Measurements from ENCODE around the gene FAM170A.

FAM170A gene, protein sequence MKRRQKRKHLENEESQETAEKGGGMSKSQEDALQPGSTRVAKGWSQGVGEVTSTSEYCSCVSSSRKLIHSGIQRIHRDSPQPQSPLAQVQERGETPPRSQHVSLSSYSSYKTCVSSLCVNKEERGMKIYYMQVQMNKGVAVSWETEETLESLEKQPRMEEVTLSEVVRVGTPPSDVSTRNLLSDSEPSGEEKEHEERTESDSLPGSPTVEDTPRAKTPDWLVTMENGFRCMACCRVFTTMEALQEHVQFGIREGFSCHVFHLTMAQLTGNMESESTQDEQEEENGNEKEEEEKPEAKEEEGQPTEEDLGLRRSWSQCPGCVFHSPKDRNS

GRCh38 chr5:119629339-119629738, at the start of gene FAM170A:
Gene FAM170A, plus strand, starts transcription at chr5:119629558. Its CDS starts 211 bp downstream, at chr5:119629769.
- Mint-ChIP-seq H3K4me1 (no peaks in the 10 kb centered on the region), H3K27ac (no peak within 1 kb of the TSS), H3K4me3 (no peak within 1 kb of the TSS), H3K9me3 (no peaks in the 10 kb centered on the region), H3K27me3 (peaks cover 9% of the 10 kb centered on the region), H3K36me3 (no peaks in the 10 kb centered on the region)

- Mint-ChIP-seq H3K27ac (no peak overlapping the region), H3K9me3 (no peaks in the 10 kb centered on the region), H3K36me3 (no peaks in the 10 kb centered on the region), H3K4me3 (no peak overlapping the region), H3K27me3 (peaks cover 2% of the 10 kb centered on the region), H3K4me1 (no peaks in the 10 kb centered on the region)
Measured at GRCh38 chr5:119582987-119583386, 46.4 kb upstream of the FAM170A start.

GRCh38 chr5:119583684-119584083, 45.7 kb upstream of the FAM170A start:
- Mint-ChIP-seq H3K27me3 (peaks cover 3% of the 10 kb centered on the region), H3K36me3 (no peaks in the 10 kb centered on the region), H3K27ac (no peak overlapping the region), H3K4me3 (no peak overlapping the region), H3K4me1 (no peaks in the 10 kb centered on the region), H3K9me3 (no peaks in the 10 kb centered on the region)

GRCh38 chr5:119596046-119596445, 33.3 kb upstream of the FAM170A start:
- H3K27ac Mint-ChIP-seq: no peak overlapping the region
- H3K4me1 Mint-ChIP-seq: no peaks in the 10 kb centered on the region
- peaks cover 14% of the 10 kb centered on the region for H3K9me3 Mint-ChIP-seq
- H3K4me3 Mint-ChIP-seq: no peak overlapping the region
- peaks cover 1% of the 10 kb centered on the region for H3K27me3 Mint-ChIP-seq
- H3K36me3 Mint-ChIP-seq: peaks cover 3% of the 10 kb centered on the region

DNA sequence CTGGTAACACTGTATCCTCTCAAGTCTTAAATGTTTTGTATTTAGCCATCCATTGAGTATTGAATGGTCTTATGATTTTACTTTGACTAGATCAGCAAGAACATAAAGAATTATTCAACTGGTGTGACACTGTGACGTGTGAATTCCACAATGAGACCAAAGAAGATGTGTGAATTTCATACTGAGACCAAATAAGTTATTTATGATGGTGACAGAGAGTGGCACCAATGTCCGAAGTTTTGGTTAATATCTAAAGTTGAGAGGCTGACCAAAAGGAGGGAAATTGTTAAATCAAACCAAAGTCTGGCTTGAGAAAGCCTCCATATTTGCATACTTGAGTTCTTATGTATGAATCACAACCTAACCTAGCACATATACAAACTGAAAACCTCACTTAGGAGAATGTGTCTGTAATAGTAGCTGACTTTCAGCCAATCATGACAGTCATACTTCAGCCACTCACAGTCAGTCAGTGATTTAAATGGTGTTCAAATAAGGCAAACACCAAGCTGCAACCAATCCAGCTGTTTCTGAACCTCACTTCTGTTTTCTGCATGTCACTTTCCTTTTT, 31.5 kb upstream of the FAM170A start:
- no peaks in the 10 kb centered on the region for H3K4me1 Mint-ChIP-seq
- H3K36me3 Mint-ChIP-seq: peaks cover 3% of the 10 kb centered on the region
- H3K9me3 Mint-ChIP-seq: peaks cover 8% of the 10 kb centered on the region
- no peak overlapping the region for H3K27ac Mint-ChIP-seq
- no peak overlapping the region for H3K4me3 Mint-ChIP-seq
- H3K27me3 Mint-ChIP-seq: peaks cover 3% of the 10 kb centered on the region

DNA sequence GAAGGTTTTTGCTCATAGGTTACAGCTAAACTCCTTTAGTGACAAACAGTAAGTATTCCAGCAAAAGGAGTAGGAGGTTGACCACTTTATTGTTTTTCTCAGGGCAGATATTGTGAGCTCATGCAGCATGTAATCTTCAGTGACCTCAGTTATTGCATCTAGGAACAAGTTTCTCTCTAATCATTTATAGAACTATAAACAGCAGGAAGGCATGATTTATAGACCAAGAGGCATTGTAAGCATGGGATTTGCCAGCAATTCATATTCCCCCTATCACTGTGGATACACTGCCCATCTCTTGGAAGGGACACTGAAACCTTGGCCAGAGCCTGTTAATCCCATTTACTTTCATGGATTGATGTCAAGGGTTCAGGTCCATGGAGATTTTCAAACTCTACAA, 15.4 kb upstream of the FAM170A start:
- Mint-ChIP-seq H3K4me3 (no peak overlapping the region), H3K9me3 (peaks cover 6% of the 10 kb centered on the region), H3K36me3 (no peaks in the 10 kb centered on the region), H3K27me3 (peaks cover 8% of the 10 kb centered on the region), H3K27ac (no peak overlapping the region), H3K4me1 (no peaks in the 10 kb centered on the region)

DNA sequence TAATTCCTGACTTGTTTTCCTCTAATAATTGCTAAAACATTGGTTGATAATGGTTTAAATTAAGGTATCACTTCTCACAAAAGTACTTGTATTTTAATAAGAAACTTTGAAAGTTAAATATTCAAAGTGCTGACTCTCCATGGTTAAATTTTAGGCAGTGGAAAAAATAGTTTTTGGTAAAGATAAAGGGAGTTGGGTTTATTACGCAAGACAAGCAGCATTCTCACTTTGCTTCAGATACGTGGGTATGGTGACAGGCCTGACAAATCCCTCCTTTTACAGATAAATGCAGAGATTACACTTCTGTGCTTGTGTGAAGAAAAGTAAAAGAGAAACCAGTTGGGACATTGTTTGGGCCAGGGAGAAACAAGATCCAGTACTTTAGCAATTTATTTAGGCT, 14.5 kb upstream of the FAM170A start:
- Mint-ChIP-seq H3K9me3 (peaks cover 12% of the 10 kb centered on the region), H3K4me3 (no peak overlapping the region), H3K36me3 (no peaks in the 10 kb centered on the region), H3K4me1 (no peaks in the 10 kb centered on the region), H3K27ac (no peak overlapping the region), H3K27me3 (peaks cover 6% of the 10 kb centered on the region)

DNA sequence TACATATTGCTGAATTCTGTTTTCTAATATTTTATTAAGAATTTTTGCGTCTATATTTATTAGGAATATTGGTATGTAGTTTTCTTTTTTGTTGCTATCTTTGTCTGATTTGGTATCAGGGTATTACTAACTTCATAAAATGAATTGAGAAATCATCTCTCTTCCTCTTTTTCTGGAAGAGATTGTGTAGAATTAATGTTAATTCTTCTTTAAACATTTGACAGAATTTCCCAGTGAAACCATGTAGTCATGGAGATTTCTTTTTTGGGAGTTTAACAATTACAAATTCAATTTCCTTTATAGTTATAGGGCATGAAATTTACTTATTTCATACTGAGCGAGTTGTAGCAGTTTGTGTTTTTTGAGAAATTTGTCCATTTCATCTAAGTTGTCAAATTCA, 3.3 kb upstream of the FAM170A start:
- H3K4me1 Mint-ChIP-seq: no peaks in the 10 kb centered on the region
- peaks cover 12% of the 10 kb centered on the region for H3K27me3 Mint-ChIP-seq
- peaks cover 16% of the 10 kb centered on the region for H3K9me3 Mint-ChIP-seq
- H3K4me3 Mint-ChIP-seq: no peak overlapping the region
- no peak overlapping the region for H3K27ac Mint-ChIP-seq
- no peaks in the 10 kb centered on the region for H3K36me3 Mint-ChIP-seq

GRCh38 chr5:119630752-119631440, 1.5 kb downstream of the FAM170A start:
- Mint-ChIP-seq H3K9me3 (no peaks in the 10 kb centered on the region), H3K4me1 (no peaks in the 10 kb centered on the region), H3K36me3 (no peaks in the 10 kb centered on the region), H3K27me3 (peaks cover 8% of the 10 kb centered on the region), H3K27ac (no peak overlapping the region), H3K4me3 (no peak overlapping the region)

DNA sequence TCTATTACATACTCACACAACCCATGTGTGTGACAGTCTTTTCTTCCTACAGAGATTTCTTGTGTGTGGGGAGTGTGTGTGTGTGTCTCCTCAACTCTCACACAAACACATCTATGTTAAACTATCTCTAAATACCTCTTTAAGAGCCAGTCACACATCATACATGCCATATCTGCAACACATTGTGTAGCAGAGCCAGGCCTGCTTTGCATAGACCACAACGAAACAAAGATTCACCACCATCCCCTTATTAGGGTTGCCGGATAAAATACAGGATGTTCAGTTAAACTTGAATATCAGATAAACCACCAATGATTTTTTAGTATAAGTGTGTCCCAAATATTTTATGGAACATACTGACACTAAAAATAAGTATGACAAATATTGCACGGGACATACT, 2.3 kb downstream of the FAM170A start:
- Mint-ChIP-seq H3K27me3 (peaks cover 8% of the 10 kb centered on the region), H3K9me3 (no peaks in the 10 kb centered on the region), H3K36me3 (no peaks in the 10 kb centered on the region), H3K4me1 (no peaks in the 10 kb centered on the region), H3K27ac (no peak overlapping the region), H3K4me3 (no peak overlapping the region)

DNA sequence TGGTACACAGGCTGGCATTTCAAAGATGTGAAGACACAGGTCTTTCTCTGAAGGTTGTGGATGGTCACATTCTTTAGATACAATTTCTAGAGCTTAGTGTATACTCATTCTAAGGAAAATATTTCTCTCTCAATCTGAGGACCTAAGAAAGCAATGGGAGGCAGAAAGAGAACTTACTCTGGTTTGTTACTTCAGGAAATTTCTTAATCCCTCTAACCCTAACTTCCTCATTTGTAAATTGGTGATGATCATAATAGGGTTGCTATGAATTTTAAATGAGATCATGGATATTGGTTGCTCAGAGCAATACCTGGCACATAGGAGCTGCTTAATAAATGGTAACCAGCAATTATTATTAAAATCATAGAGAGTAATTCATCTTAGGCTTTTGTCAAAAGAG, 22.1 kb downstream of the FAM170A start:
- H3K27ac Mint-ChIP-seq: no peak overlapping the region
- H3K36me3 Mint-ChIP-seq: no peaks in the 10 kb centered on the region
- H3K27me3 Mint-ChIP-seq: peaks cover 3% of the 10 kb centered on the region
- H3K9me3 Mint-ChIP-seq: no peaks in the 10 kb centered on the region
- no peak overlapping the region for H3K4me3 Mint-ChIP-seq
- H3K4me1 Mint-ChIP-seq: no peaks in the 10 kb centered on the region

- no peaks in the 10 kb centered on the region for H3K4me1 Mint-ChIP-seq
- no peak overlapping the region for H3K27ac Mint-ChIP-seq
- peaks cover 2% of the 10 kb centered on the region for H3K27me3 Mint-ChIP-seq
- H3K9me3 Mint-ChIP-seq: peaks cover 5% of the 10 kb centered on the region
- no peak overlapping the region for H3K4me3 Mint-ChIP-seq
- H3K36me3 Mint-ChIP-seq: no peaks in the 10 kb centered on the region
Measured at GRCh38 chr5:119655061-119655460, 25.7 kb downstream of the FAM170A start.

GRCh38 chr5:119656023-119656422, 26.7 kb downstream of the FAM170A start:
- Mint-ChIP-seq H3K27me3 (no peaks in the 10 kb centered on the region), H3K4me1 (no peaks in the 10 kb centered on the region), H3K27ac (no peak overlapping the region), H3K36me3 (no peaks in the 10 kb centered on the region), H3K4me3 (no peak overlapping the region), H3K9me3 (peaks cover 5% of the 10 kb centered on the region)

GRCh38 chr5:119666542-119666941, 37.2 kb downstream of the FAM170A start:
- no peak overlapping the region for H3K4me3 Mint-ChIP-seq
- H3K27me3 Mint-ChIP-seq: peaks cover 3% of the 10 kb centered on the region
- no peaks in the 10 kb centered on the region for H3K4me1 Mint-ChIP-seq
- no peaks in the 10 kb centered on the region for H3K36me3 Mint-ChIP-seq
- peaks cover 5% of the 10 kb centered on the region for H3K9me3 Mint-ChIP-seq
- H3K27ac Mint-ChIP-seq: no peak overlapping the region

DNA sequence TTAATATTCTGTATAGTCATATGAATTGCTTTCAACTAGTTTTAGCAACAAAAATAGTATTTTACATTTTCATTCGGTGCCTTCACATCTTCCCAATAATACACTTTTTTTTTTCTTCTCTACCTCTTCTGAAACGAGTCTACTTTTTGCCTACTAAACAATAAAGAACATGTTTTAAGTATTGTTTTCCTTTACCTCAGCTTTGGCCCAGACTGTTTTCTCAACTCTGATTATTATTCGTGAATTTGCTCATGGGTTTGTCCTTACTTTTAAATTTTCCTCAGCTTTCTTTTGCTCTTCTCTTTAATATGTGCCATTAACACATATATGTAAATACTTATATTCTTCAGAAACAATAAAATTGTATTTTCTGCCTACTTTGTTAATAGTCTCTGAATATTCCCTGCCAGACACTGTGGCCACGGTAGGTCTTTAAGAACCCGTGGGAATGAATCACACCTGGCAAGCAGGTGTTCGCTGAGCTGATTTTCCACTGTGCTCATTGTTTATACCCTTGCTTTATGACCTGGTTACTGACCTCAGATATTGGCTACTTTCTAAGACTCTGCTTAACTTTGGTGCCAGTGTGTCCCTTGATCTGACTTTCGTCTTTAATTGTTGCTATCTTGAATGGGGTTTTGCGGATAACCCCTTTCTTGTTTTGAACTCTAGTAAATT, 49.1 kb downstream of the FAM170A start:
- Mint-ChIP-seq H3K4me3 (no peak overlapping the region), H3K36me3 (no peaks in the 10 kb centered on the region), H3K27me3 (peaks cover 1% of the 10 kb centered on the region), H3K9me3 (peaks cover 6% of the 10 kb centered on the region), H3K27ac (no peak overlapping the region), H3K4me1 (no peaks in the 10 kb centered on the region)

- Mint-ChIP-seq H3K27me3 (peaks cover 1% of the 10 kb centered on the region), H3K27ac (no peak overlapping the region), H3K4me3 (no peak overlapping the region)
Measured at GRCh38 chr5:119680080-119680479, 50.7 kb downstream of the FAM170A start.

More at GRCh38 chr5:119680080-119680479, 50.7 kb downstream of the FAM170A start:
- Mint-ChIP-seq H3K4me1 (no peaks in the 10 kb centered on the region), H3K9me3 (peaks cover 6% of the 10 kb centered on the region), H3K36me3 (no peaks in the 10 kb centered on the region)
